H7 (cell line): Measurements from ENCODE around the gene TOP2B. TPM values are rescaled to one million over a fixed set of nuclear protein-coding genes. Genes with fewer than 3 reads are reported as not detected.

ENCODE experiments used
- DNase-seq: peaks from one replicate; pipeline ENCODE4 v3.0.0; 2012
- H3K27me3 ChIP-seq: 2 replicates; pipeline ENCODE4 v1.6.0; 2011; ENCODE audit warnings: mild to moderate bottlenecking, low read length; ENCODE audit not compliant: control insufficient read depth, insufficient read depth
- H3K36me3 ChIP-seq: replicated peaks from 2 replicates; pipeline ENCODE4 v1.5.1; 2011; ENCODE audit warnings: low read length; ENCODE audit not compliant: control insufficient read depth, insufficient read depth
- H3K4me3 ChIP-seq: 2 replicates; pipeline ENCODE4 v1.5.1; 2011; ENCODE audit warnings: low read depth, mild to moderate bottlenecking, control low read depth, low read length, moderate library complexity; ENCODE audit not compliant: insufficient read depth
- total RNA-seq: library from RNA; depleted of rRNA; stranded (reverse); fragments of >200 nt; shearing (Covaris generic); gene quantifications from 2 replicates; pipeline ENCODE4 v1.2.3, GENCODE V29; 2014

TOP2B gene
- total RNA-seq, 1 experiment from 2014 or later, result 81.2 TPM

- DNase-seq, result no peak
- H3K4me3 ChIP-seq, result no peak overlapping the region
- no peaks in the 10 kb centered on the region for H3K36me3 ChIP-seq
- H3K27me3 ChIP-seq, result no peaks in the 10 kb centered on the region
Observed at GRCh38 chr3:25683882-25684281, 19.2 kb upstream of the TOP2B start.

DNA sequence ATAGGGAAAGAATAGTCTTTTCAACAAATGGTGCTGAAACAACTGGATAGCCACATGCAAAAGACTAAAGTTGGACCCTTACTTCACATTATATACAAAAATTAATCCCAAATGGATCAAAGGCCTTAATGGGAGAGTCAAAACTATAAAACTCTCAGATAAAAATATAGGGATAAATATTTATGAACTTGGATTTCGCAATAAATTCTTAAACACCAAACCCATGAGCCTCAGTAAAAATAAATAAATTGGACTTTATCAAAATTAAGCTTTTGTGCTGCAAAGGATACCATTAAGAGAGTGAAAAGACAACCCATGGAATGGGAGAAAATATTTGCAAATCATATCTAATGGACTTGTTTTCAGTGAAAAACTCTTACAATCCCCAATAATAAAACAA is 18.7 kb upstream of the TOP2B start:
- DNase-seq, result no peak
- Histone ChIP-seq H3K36me3 (no peaks in the 10 kb centered on the region), H3K27me3 (no peaks in the 10 kb centered on the region), H3K4me3 (no peak overlapping the region)

GRCh38 chr3:25679642-25680302 is 15.1 kb upstream of the TOP2B start:
- DNase-seq, result no peak
- H3K36me3 ChIP-seq, result no peaks in the 10 kb centered on the region
- no peaks in the 10 kb centered on the region for H3K27me3 ChIP-seq
- H3K4me3 ChIP-seq, result no peak overlapping the region

- H3K4me3 ChIP-seq, result no peak overlapping the region
- H3K36me3 ChIP-seq, result no peaks in the 10 kb centered on the region
- no peaks in the 10 kb centered on the region for H3K27me3 ChIP-seq
- DNase-seq, result peak; percentile 31
Observed at GRCh38 chr3:25679166-25679565, 14.5 kb upstream of the TOP2B start.

GRCh38 chr3:25678581-25678980 is 13.9 kb upstream of the TOP2B start:
- Histone ChIP-seq H3K36me3 (no peaks in the 10 kb centered on the region), H3K27me3 (no peaks in the 10 kb centered on the region), H3K4me3 (no peak overlapping the region)
- no peak for DNase-seq

DNA sequence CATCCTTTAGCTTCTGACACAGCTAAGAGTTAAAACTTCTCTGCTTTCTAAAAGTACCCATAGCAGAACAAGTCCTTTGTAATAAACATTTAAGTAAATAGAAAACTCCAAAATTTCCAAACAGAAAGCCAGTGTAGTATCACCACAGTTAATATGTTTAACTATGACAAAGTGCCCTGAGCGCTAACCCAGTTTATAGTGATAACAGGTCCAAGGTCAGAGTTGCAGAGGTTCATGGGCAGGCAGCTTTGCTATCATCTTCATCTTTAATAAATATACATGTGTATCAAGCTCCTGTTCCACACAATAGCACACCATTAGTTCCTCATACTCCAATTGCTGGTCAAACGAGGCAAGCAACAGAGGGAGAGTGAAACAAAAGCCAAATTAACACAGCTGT is 12.4 kb upstream of the TOP2B start:
- Histone ChIP-seq H3K4me3 (no peak overlapping the region), H3K27me3 (no peaks in the 10 kb centered on the region), H3K36me3 (no peaks in the 10 kb centered on the region)
- no peak for DNase-seq

- DNase-seq, result no peak
- Histone ChIP-seq H3K36me3 (no peaks in the 10 kb centered on the region), H3K4me3 (no peak overlapping the region), H3K27me3 (no peaks in the 10 kb centered on the region)
Observed at GRCh38 chr3:25674670-25675069, 10.0 kb upstream of the TOP2B start.

DNA sequence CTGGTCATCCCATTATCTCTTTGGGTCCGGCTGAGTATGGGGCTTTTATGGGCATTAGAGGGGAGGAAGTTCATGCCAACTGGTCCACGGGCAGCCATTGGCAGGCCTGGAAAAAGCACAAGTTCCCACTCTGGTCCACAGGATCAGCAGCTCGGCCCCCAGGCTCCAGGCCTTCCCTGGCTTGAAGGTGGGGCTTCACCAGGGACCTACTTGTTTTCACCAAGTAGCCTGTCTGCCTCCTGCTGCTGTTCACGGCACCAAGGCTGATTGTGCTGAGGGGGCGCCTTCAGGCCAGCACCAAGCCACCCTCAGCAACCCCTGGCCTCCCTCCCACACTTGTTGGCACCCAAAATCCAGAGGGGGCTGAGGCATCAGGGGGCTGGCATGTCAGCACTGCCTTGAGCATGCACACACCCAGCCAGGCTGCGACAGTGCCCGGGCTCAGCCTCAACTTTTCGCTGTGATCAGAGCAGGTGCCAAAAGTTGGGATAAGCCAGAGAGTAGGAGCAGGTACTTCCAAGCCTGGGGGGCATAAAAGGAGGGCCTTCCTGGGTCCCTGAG is 9.1 kb upstream of the TOP2B start:
- no peak for DNase-seq
- H3K36me3 ChIP-seq, result no peaks in the 10 kb centered on the region
- H3K4me3 ChIP-seq, result no peak overlapping the region
- H3K27me3 ChIP-seq, result no peaks in the 10 kb centered on the region

DNA sequence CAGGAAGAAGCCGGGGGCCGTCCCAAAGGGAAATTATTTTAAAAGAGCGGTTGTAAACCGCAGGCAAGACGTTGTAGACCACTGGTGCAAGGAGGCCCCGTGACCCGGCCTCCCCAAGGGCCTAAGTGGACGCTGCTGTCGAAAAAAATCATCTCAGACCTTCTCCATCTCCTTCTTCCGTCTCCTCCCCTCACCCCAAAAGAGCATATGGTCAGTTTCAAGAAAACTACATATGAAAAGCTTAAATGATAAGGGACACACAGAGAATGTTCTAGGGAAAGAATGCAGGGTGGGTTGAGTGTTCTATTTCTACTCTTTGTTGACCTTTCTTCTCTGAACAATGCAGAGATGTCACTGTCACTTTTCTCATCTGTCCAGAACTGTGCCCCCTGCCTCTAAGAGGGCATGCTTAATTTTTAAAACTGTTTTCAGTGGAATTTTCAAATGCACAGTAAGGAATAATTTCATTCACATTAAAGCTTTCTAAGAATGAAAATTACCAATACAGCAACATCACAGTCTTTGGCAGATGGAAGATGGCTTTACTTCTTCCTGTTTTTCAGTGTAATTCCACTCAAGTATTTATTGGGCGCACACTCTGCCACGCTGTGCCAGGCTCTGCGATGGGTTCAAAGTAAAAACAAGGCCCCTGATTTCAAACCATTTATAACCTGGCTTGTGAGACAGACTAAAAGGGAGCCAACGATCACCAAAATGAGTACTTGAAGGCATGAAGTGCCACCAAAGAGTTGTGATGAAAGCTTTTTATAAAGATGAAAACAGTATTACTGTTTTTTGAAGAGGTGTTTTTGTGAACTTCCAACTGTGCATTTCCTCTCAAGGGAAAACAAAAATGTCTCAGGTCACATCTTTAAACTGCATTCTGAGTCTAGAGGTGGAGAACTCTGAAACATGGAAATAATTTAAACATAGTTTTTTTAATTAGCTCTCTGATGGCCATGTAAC is 891 bp upstream of the TOP2B start:
- Histone ChIP-seq H3K27me3 (no peaks in the 10 kb centered on the region), H3K36me3 (no peaks in the 10 kb centered on the region), H3K4me3 (peak overlapping the region; percentile 83)
- no peak for DNase-seq

- DNase-seq, result peak; percentile 86
- H3K4me3 ChIP-seq, result peak overlapping the region; percentile 83
- no peaks in the 10 kb centered on the region for H3K36me3 ChIP-seq
- no peaks in the 10 kb centered on the region for H3K27me3 ChIP-seq
Observed at GRCh38 chr3:25663869-25664811, 567 bp downstream of the TOP2B start.

GRCh38 chr3:25663347-25663868 is 1.3 kb downstream of the TOP2B start:
- no peaks in the 10 kb centered on the region for H3K36me3 ChIP-seq
- DNase-seq, result peak; percentile 43
- peak overlapping the region; percentile 83 for H3K4me3 ChIP-seq
- H3K27me3 ChIP-seq, result no peaks in the 10 kb centered on the region

- Histone ChIP-seq H3K36me3 (no peaks in the 10 kb centered on the region), H3K27me3 (no peaks in the 10 kb centered on the region), H3K4me3 (peak overlapping the region; percentile 83)
- no peak for DNase-seq
Observed at GRCh38 chr3:25662736-25663320, 1.9 kb downstream of the TOP2B start.

DNA sequence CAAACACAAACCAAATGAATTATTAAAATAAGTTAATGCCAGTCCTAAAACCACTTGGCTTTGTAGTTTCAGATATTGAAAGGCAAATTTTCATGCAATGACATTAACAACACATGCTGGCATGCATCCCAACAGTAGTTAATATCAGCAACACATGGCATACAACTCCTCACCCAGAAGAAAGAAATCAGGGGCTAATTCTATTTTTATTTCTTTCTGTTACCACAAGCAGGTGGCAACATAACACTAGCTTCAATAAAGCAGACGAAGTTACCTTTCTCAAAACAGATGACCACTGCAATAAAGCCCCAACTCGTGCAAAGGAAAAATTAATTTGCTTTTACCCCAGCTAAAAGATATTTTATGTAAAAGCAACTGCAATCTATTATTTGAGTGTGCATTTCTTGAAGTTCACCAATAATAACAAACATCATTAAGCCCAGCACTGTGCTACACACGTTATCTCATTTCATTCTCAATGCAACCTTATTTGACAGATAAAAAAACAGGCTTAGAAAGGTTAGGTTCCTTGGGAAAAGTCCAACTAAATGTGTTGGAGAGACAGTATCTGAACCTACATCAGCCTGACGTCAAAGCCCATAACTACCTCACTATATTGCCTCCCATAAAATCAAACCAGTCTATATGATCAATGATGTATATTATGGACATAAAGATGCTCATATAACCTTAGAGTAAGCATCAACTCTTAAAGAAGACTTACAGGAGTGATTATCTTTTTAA is 2.8 kb downstream of the TOP2B start:
- H3K27me3 ChIP-seq, result no peaks in the 10 kb centered on the region

More for the DNA sequence above, 2.8 kb downstream of the TOP2B start:
- DNase-seq, result no peak
- Histone ChIP-seq H3K4me3 (no peak overlapping the region), H3K36me3 (no peaks in the 10 kb centered on the region)
